H1 (cell line): Measurements from ENCODE around the gene FGF12. TPM values are rescaled to one million over a fixed set of nuclear protein-coding genes. Genes with fewer than 3 reads are reported as not detected.

Experiments used
- CTCF ChIA-PET: fragments of 300-600 bp; sonication (Branson Sonifier 250); formaldehyde crosslinking; loops from one replicate; lab custom pipeline; 2021; ENCODE audit not compliant: partially characterized antibody; lab: Charles Lee
- POLR2A ChIA-PET: fragments of 300-600 bp; sonication (Branson Sonifier 250); formaldehyde crosslinking; loops from one replicate; lab custom pipeline; 2021; ENCODE audit warnings: inconsistent platforms; ENCODE audit not compliant: partially characterized antibody; lab: Charles Lee
- DNase-seq, 2 experiments: peaks; one replicate each; pipeline versions ENCODE4 v3.0.0 to v3.0.0-alpha.2; 2010 to 2022; ENCODE audit warnings: low spot score in 2 of 2, low read depth in 1 of 2, mixed read lengths in 1 of 2
- FAIRE-seq: peaks from 2 replicates; lab custom pipeline; 2011; peaks lifted over from hg19 to GRCh38; lab: Jason Lieb, UNC
- H2AFZ ChIP-seq: 2 replicates; pipeline ENCODE4 v1.8.1; 2012; ENCODE audit warnings: low read length, inconsistent platforms
- H2AK5ac ChIP-seq: 2 replicates; pipeline ENCODE4 v1.6.1; 2013; ENCODE audit warnings: low read depth, low read length
- H2BK120ac ChIP-seq: replicated peaks from 2 replicates; pipeline ENCODE3; 2013; ENCODE audit warnings: low read depth, low read length, inconsistent platforms
- H2BK12ac ChIP-seq: 2 replicates; pipeline ENCODE4 v1.6.1; 2013; ENCODE audit warnings: low read depth, low read length
- H2BK15ac ChIP-seq: 2 replicates; pipeline ENCODE4 v1.6.1; 2013; ENCODE audit warnings: low read length
- H2BK20ac ChIP-seq: 2 replicates; pipeline ENCODE4 v1.6.1; 2013; ENCODE audit warnings: low read length
- H2BK5ac ChIP-seq: 2 replicates; pipeline ENCODE4 v1.6.1; 2013; ENCODE audit warnings: low read depth, low read length
- H3K14ac ChIP-seq: 2 replicates; pipeline ENCODE4 v1.6.1; 2013; ENCODE audit warnings: inconsistent platforms; ENCODE audit not compliant: insufficient read length
- H3K18ac ChIP-seq: 2 replicates; pipeline ENCODE4 v1.6.1; 2013; ENCODE audit warnings: low read length; ENCODE audit errors: extremely low read depth
- H3K23ac ChIP-seq: 2 replicates; pipeline ENCODE4 v1.6.1; 2013; ENCODE audit warnings: inconsistent platforms; ENCODE audit not compliant: insufficient read length
- H3K23me2 ChIP-seq: 2 replicates; pipeline ENCODE4 v1.6.1; 2013; ENCODE audit warnings: low read depth, low read length
- H3K27ac ChIP-seq: 2 replicates; pipeline ENCODE4 v1.6.1; 2011; ENCODE audit warnings: low read depth, low read length, inconsistent platforms
- H3K27me3 ChIP-seq, 4 experiments: replicated peaks in 1 of 4; 1 replicate in 1 of 4; 2 replicates in 3 of 4; pipeline versions ENCODE4 v1.6.1 to v1.8.1; 2011 to 2013; ENCODE audit warnings: low read length in 3 of 4, mild to moderate bottlenecking in 3 of 4, inconsistent platforms in 2 of 4, mixed read lengths in 2 of 4, moderate library complexity in 1 of 4; ENCODE audit not compliant: control insufficient read depth in 3 of 4, insufficient read depth in 3 of 4; ENCODE audit errors: extremely low read depth in 1 of 4
- H3K36me3 ChIP-seq, 4 experiments: 2 replicates each; pipeline versions ENCODE4 v1.6.1 to v1.8.1; 2011 to 2013; ENCODE audit warnings: mild to moderate bottlenecking in 4 of 4, low read length in 3 of 4, moderate library complexity in 2 of 4, control low read depth in 1 of 4, inconsistent platforms in 1 of 4; ENCODE audit not compliant: insufficient read depth in 4 of 4, control insufficient read depth in 2 of 4
- H3K4ac ChIP-seq: replicated peaks from 2 replicates; pipeline ENCODE3; 2013; ENCODE audit warnings: low read length, low read depth, mixed read lengths, inconsistent platforms; ENCODE audit not compliant: insufficient read length
- H3K4me1 ChIP-seq, 4 experiments: replicated peaks in 1 of 4; 1 replicate in 1 of 4; 2 replicates in 3 of 4; pipeline versions ENCODE4 v1.6.1 to v1.8.1; 2011 to 2013; ENCODE audit warnings: low read length in 3 of 4, inconsistent platforms in 2 of 4, mixed read lengths in 1 of 4; ENCODE audit not compliant: insufficient read depth in 4 of 4, control insufficient read depth in 3 of 4
- H3K4me2 ChIP-seq, 2 experiments: 2 replicates each; pipeline versions ENCODE4 v1.6.1 to v1.8.1; 2011 to 2013; ENCODE audit warnings: low read depth in 2 of 2, low read length in 2 of 2, control low read depth in 1 of 2, inconsistent platforms in 1 of 2, mild to moderate bottlenecking in 1 of 2; ENCODE audit not compliant: insufficient read depth in 1 of 2
- H3K4me3 ChIP-seq, 4 experiments: fragments of 200-600, 300-600 bp in 1 of 4; sonication (generic), shearing (Covaris generic), sonication (Bioruptor Twin) in 1 of 4; 2 replicates each; pipeline versions ENCODE4 v1.5.1 to v1.8.1; 2011 to 2016; ENCODE audit warnings: low read length in 4 of 4, low read depth in 3 of 4, control low read depth in 2 of 4, inconsistent platforms in 2 of 4, mild to moderate bottlenecking in 2 of 4, mixed read lengths in 1 of 4, moderate library complexity in 1 of 4; ENCODE audit not compliant: insufficient read depth in 2 of 4; ENCODE audit errors: extremely low read depth in 1 of 4
- H3K56ac ChIP-seq: replicated peaks from 2 replicates; pipeline ENCODE3; 2013; ENCODE audit warnings: low read depth, mild to moderate bottlenecking, mixed read lengths, low read length, inconsistent platforms; ENCODE audit not compliant: insufficient read length
- H3K79me1 ChIP-seq: 2 replicates; pipeline ENCODE4 v1.6.1; 2013; ENCODE audit warnings: low read depth, low read length, control low read depth
- H3K79me2 ChIP-seq, 2 experiments: 2 replicates each; pipeline versions ENCODE4 v1.6.1 to v1.8.1; 2012 to 2013; ENCODE audit warnings: low read length in 2 of 2, mild to moderate bottlenecking in 2 of 2, inconsistent platforms in 1 of 2; ENCODE audit not compliant: insufficient read depth in 2 of 2, control insufficient read depth in 1 of 2
- H3K9ac ChIP-seq, 4 experiments: replicated peaks in 1 of 4; 1 replicate in 1 of 4; 2 replicates in 3 of 4; pipeline versions ENCODE4 v1.6.1 to v1.8.1; 2011 to 2013; ENCODE audit warnings: low read depth in 3 of 4, low read length in 3 of 4, control low read depth in 2 of 4, mild to moderate bottlenecking in 2 of 4, moderate library complexity in 2 of 4, inconsistent platforms in 1 of 4; ENCODE audit errors: extremely low read depth in 1 of 4
- H3K9me3 ChIP-seq, 2 experiments: 2 replicates each; pipeline versions ENCODE4 v1.6.1 to v1.8.1; 2012 to 2013; ENCODE audit warnings: mild to moderate bottlenecking in 2 of 2, moderate library complexity in 2 of 2, control low read depth in 1 of 2, inconsistent platforms in 1 of 2, low read depth in 1 of 2, low read length in 1 of 2, mixed read lengths in 1 of 2; ENCODE audit not compliant: insufficient read depth in 2 of 2
- H4K20me1 ChIP-seq, 2 experiments: replicated peaks in 1 of 2; 2 replicates each; pipeline versions ENCODE3 to v1.8.1; 2011 to 2013; ENCODE audit warnings: inconsistent platforms in 2 of 2, low read length in 2 of 2, mild to moderate bottlenecking in 1 of 2; ENCODE audit not compliant: insufficient read depth in 2 of 2, control insufficient read depth in 1 of 2
- H4K5ac ChIP-seq: 2 replicates; pipeline ENCODE4 v1.6.1; 2013; ENCODE audit warnings: low read length, low read depth, mixed read lengths, inconsistent platforms; ENCODE audit not compliant: insufficient read length
- H4K8ac ChIP-seq: 2 replicates; pipeline ENCODE4 v1.8.0; 2013; ENCODE audit warnings: mild to moderate bottlenecking, moderate library complexity, low read length, inconsistent platforms; ENCODE audit not compliant: insufficient read depth; ENCODE audit errors: extremely low read depth
- H4K91ac ChIP-seq: replicated peaks from 2 replicates; pipeline ENCODE3; 2013; ENCODE audit warnings: low read length, mixed read lengths, inconsistent platforms; ENCODE audit not compliant: insufficient read length
- ASH2L ChIP-seq: fragments of 200-600, 300-600 bp; sonication (generic); IDR thresholded peaks from one replicate; pipeline ENCODE4 v1.7.1; 2017; ENCODE audit warnings: low read length
- GTF2F1 ChIP-seq: IDR thresholded peaks from 2 replicates; pipeline ENCODE4 v1.6.1; 2012; ENCODE audit warnings: low read depth, low read length, improper control_type of control experiment, borderline replicate concordance
- WGBS, 2 experiments: shearing (Covaris generic) in 1 of 2; methylation state at CpG; one replicate each; pipeline versions ENCODE4 v1.1.6 to v1.1.7; 2013 to 2015; ENCODE audit warnings: low lambda C conversion rate in 2 of 2, mixed read lengths in 2 of 2, inconsistent platforms in 1 of 2, low coverage in 1 of 2, missing lambda C conversion rate in 1 of 2; ENCODE audit not compliant: insufficient replicate concordance in 2 of 2, insufficient coverage in 1 of 2, insufficient read length in 1 of 2; ENCODE audit errors: extremely low coverage in 1 of 2, missing lambda C conversion rate in 1 of 2; 5-methylcytosine and 5-hydroxymethylcytosine counted together
- polyA plus RNA-seq, 7 experiments: library from polyadenylated mRNA; depleted of rRNA in 3 of 7; stranded (reverse) in 5 of 7; unstranded in 2 of 7; fragments of >200 nt in 5 of 7; fragments of 200-250 nt in 2 of 7; gene quantifications; 1 replicate in 5 of 7; 2 replicates in 1 of 7; 4 replicates in 1 of 7; pipeline versions ENCODE4 v1.2.1 to v1.2.3, GENCODE V29; 2011 to 2013; ENCODE audit warnings: missing spikeins in 2 of 7, mixed read lengths in 2 of 7
- total RNA-seq: library from RNA; stranded (reverse); fragmentation: NEBNext Ultra II Directional; extraction: Animal tissue kit (Norgen Biotek cat#: 25700); gene quantifications from 2 replicates; pipeline ENCODE4 v1.2.1, GENCODE V29; 2021

The FGF12 gene
- total and polyA plus RNA-seq, 2 of the 8 experiments (the other 6 are each of a cell fraction or from before 2014, with no cell fraction given): 4.1 to 16.6 TPM

DNA sequence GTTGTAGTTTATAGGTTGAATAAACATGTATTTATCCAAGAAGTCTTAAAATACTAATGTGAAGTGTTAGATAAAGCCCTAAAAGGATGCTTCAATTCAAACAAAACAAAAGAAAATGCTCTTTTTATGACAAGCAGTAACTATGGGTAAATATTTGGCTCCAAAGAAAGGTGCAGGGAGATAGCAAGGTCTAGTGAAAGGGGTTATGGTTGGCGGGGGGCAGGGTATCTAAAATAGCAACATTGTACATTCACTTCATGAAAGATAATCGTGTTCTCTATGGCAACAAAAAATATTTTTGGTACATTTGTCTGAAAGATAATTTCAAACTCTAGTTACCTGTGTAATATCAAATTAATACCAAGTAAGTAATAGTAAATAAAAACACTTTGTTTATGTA, 149.5 kb downstream of the FGF12 start:
- H4K91ac ChIP-seq: no peak overlapping the region
- H2AK5ac ChIP-seq: no peak overlapping the region
- H4K5ac ChIP-seq: no peak overlapping the region
- no peak for FAIRE-seq
- peak overlapping the region; percentile 14 for H3K56ac ChIP-seq
- H3K23me2 ChIP-seq: no peaks in the 10 kb centered on the region
- H2BK20ac ChIP-seq: no peak overlapping the region
- no peak overlapping the region for H3K14ac ChIP-seq
- H3K9me3 ChIP-seq: no peaks in the 10 kb centered on the region
- no peaks in the 10 kb centered on the region for H4K20me1 ChIP-seq
- H2BK5ac ChIP-seq: no peak overlapping the region
- WGBS, 2 experiments: 88% methylated on average over 2 of the region's 2 CpGs; no CpG with 5 or more reads in 1 of the 2 experiments
- no peaks in the 10 kb centered on the region for H3K27me3 ChIP-seq
- no peaks in the 10 kb centered on the region for H3K4me1 ChIP-seq
- no peak overlapping the region for H2BK12ac ChIP-seq
- no peaks in the 10 kb centered on the region for H3K36me3 ChIP-seq
- H2BK120ac ChIP-seq: no peak overlapping the region
- no peak overlapping the region for H2AFZ ChIP-seq
- H3K4ac ChIP-seq: no peak overlapping the region
- no peak overlapping the region for H2BK15ac ChIP-seq
- H3K4me2 ChIP-seq: no peak overlapping the region
- H4K8ac ChIP-seq: no peak overlapping the region
- no peaks in the 10 kb centered on the region for H3K79me1 ChIP-seq
- no peaks in the 10 kb centered on the region for H3K79me2 ChIP-seq
- DNase-seq: no peak
- no peak overlapping the region for H3K23ac ChIP-seq
- no peak overlapping the region for H3K18ac ChIP-seq
- H3K27ac ChIP-seq: no peak overlapping the region
- TF ChIP-seq GTF2F1 (no peak), ASH2L (no peak)
- POLR2A ChIA-PET: no interaction called here
- CTCF ChIA-PET: no interaction called here
- H3K9ac ChIP-seq: no peak overlapping the region
- no peak overlapping the region for H3K4me3 ChIP-seq
